H1 (cell line): ENCODE results near the gene SLCO2A1. TPM values are rescaled to one million over a fixed set of nuclear protein-coding genes. Genes with fewer than 3 reads are reported as not detected.

Experiments used
- CTCF ChIA-PET: fragments of 300-600 bp; sonication (Branson Sonifier 250); formaldehyde crosslinking; loops from one replicate; lab custom pipeline; 2021; ENCODE audit not compliant: partially characterized antibody; lab: Charles Lee
- POLR2A ChIA-PET: fragments of 300-600 bp; sonication (Branson Sonifier 250); formaldehyde crosslinking; loops from one replicate; lab custom pipeline; 2021; ENCODE audit warnings: inconsistent platforms; ENCODE audit not compliant: partially characterized antibody; lab: Charles Lee
- DNase-seq, 2 experiments: peaks; one replicate each; pipeline versions ENCODE4 v3.0.0 to v3.0.0-alpha.2; 2010 to 2022; ENCODE audit warnings: low spot score in 2 of 2, low read depth in 1 of 2, mixed read lengths in 1 of 2
- FAIRE-seq: peaks from 2 replicates; lab custom pipeline; 2011; peaks lifted over from hg19 to GRCh38; lab: Jason Lieb, UNC
- H2AFZ ChIP-seq: 2 replicates; pipeline ENCODE4 v1.8.1; 2012; ENCODE audit warnings: low read length, inconsistent platforms
- H2AK5ac ChIP-seq: 2 replicates; pipeline ENCODE4 v1.6.1; 2013; ENCODE audit warnings: low read depth, low read length
- H2BK120ac ChIP-seq: replicated peaks from 2 replicates; pipeline ENCODE3; 2013; ENCODE audit warnings: low read depth, low read length, inconsistent platforms
- H2BK12ac ChIP-seq: 2 replicates; pipeline ENCODE4 v1.6.1; 2013; ENCODE audit warnings: low read depth, low read length
- H2BK15ac ChIP-seq: 2 replicates; pipeline ENCODE4 v1.6.1; 2013; ENCODE audit warnings: low read length
- H2BK20ac ChIP-seq: 2 replicates; pipeline ENCODE4 v1.6.1; 2013; ENCODE audit warnings: low read length
- H2BK5ac ChIP-seq: 2 replicates; pipeline ENCODE4 v1.6.1; 2013; ENCODE audit warnings: low read depth, low read length
- H3K14ac ChIP-seq: 2 replicates; pipeline ENCODE4 v1.6.1; 2013; ENCODE audit warnings: inconsistent platforms; ENCODE audit not compliant: insufficient read length
- H3K18ac ChIP-seq: 2 replicates; pipeline ENCODE4 v1.6.1; 2013; ENCODE audit warnings: low read length; ENCODE audit errors: extremely low read depth
- H3K23ac ChIP-seq: 2 replicates; pipeline ENCODE4 v1.6.1; 2013; ENCODE audit warnings: inconsistent platforms; ENCODE audit not compliant: insufficient read length
- H3K23me2 ChIP-seq: 2 replicates; pipeline ENCODE4 v1.6.1; 2013; ENCODE audit warnings: low read depth, low read length
- H3K27ac ChIP-seq: 2 replicates; pipeline ENCODE4 v1.6.1; 2011; ENCODE audit warnings: low read depth, low read length, inconsistent platforms
- H3K27me3 ChIP-seq, 4 experiments: replicated peaks in 1 of 4; 1 replicate in 1 of 4; 2 replicates in 3 of 4; pipeline versions ENCODE4 v1.6.1 to v1.8.1; 2011 to 2013; ENCODE audit warnings: low read length in 3 of 4, mild to moderate bottlenecking in 3 of 4, inconsistent platforms in 2 of 4, mixed read lengths in 2 of 4, moderate library complexity in 1 of 4; ENCODE audit not compliant: control insufficient read depth in 3 of 4, insufficient read depth in 3 of 4; ENCODE audit errors: extremely low read depth in 1 of 4
- H3K36me3 ChIP-seq, 4 experiments: 2 replicates each; pipeline versions ENCODE4 v1.6.1 to v1.8.1; 2011 to 2013; ENCODE audit warnings: mild to moderate bottlenecking in 4 of 4, low read length in 3 of 4, moderate library complexity in 2 of 4, control low read depth in 1 of 4, inconsistent platforms in 1 of 4; ENCODE audit not compliant: insufficient read depth in 4 of 4, control insufficient read depth in 2 of 4
- H3K4ac ChIP-seq: replicated peaks from 2 replicates; pipeline ENCODE3; 2013; ENCODE audit warnings: low read length, low read depth, mixed read lengths, inconsistent platforms; ENCODE audit not compliant: insufficient read length
- H3K4me1 ChIP-seq, 4 experiments: replicated peaks in 1 of 4; 1 replicate in 1 of 4; 2 replicates in 3 of 4; pipeline versions ENCODE4 v1.6.1 to v1.8.1; 2011 to 2013; ENCODE audit warnings: low read length in 3 of 4, inconsistent platforms in 2 of 4, mixed read lengths in 1 of 4; ENCODE audit not compliant: insufficient read depth in 4 of 4, control insufficient read depth in 3 of 4
- H3K4me2 ChIP-seq, 2 experiments: 2 replicates each; pipeline versions ENCODE4 v1.6.1 to v1.8.1; 2011 to 2013; ENCODE audit warnings: low read depth in 2 of 2, low read length in 2 of 2, control low read depth in 1 of 2, inconsistent platforms in 1 of 2, mild to moderate bottlenecking in 1 of 2; ENCODE audit not compliant: insufficient read depth in 1 of 2
- H3K4me3 ChIP-seq, 4 experiments: fragments of 200-600, 300-600 bp in 1 of 4; sonication (generic), shearing (Covaris generic), sonication (Bioruptor Twin) in 1 of 4; 2 replicates each; pipeline versions ENCODE4 v1.5.1 to v1.8.1; 2011 to 2016; ENCODE audit warnings: low read length in 4 of 4, low read depth in 3 of 4, control low read depth in 2 of 4, inconsistent platforms in 2 of 4, mild to moderate bottlenecking in 2 of 4, mixed read lengths in 1 of 4, moderate library complexity in 1 of 4; ENCODE audit not compliant: insufficient read depth in 2 of 4; ENCODE audit errors: extremely low read depth in 1 of 4
- H3K56ac ChIP-seq: replicated peaks from 2 replicates; pipeline ENCODE3; 2013; ENCODE audit warnings: low read depth, mild to moderate bottlenecking, mixed read lengths, low read length, inconsistent platforms; ENCODE audit not compliant: insufficient read length
- H3K79me1 ChIP-seq: 2 replicates; pipeline ENCODE4 v1.6.1; 2013; ENCODE audit warnings: low read depth, low read length, control low read depth
- H3K79me2 ChIP-seq, 2 experiments: 2 replicates each; pipeline versions ENCODE4 v1.6.1 to v1.8.1; 2012 to 2013; ENCODE audit warnings: low read length in 2 of 2, mild to moderate bottlenecking in 2 of 2, inconsistent platforms in 1 of 2; ENCODE audit not compliant: insufficient read depth in 2 of 2, control insufficient read depth in 1 of 2
- H3K9ac ChIP-seq, 4 experiments: replicated peaks in 1 of 4; 1 replicate in 1 of 4; 2 replicates in 3 of 4; pipeline versions ENCODE4 v1.6.1 to v1.8.1; 2011 to 2013; ENCODE audit warnings: low read depth in 3 of 4, low read length in 3 of 4, control low read depth in 2 of 4, mild to moderate bottlenecking in 2 of 4, moderate library complexity in 2 of 4, inconsistent platforms in 1 of 4; ENCODE audit errors: extremely low read depth in 1 of 4
- H3K9me3 ChIP-seq, 2 experiments: 2 replicates each; pipeline versions ENCODE4 v1.6.1 to v1.8.1; 2012 to 2013; ENCODE audit warnings: mild to moderate bottlenecking in 2 of 2, moderate library complexity in 2 of 2, control low read depth in 1 of 2, inconsistent platforms in 1 of 2, low read depth in 1 of 2, low read length in 1 of 2, mixed read lengths in 1 of 2; ENCODE audit not compliant: insufficient read depth in 2 of 2
- H4K20me1 ChIP-seq, 2 experiments: replicated peaks in 1 of 2; 2 replicates each; pipeline versions ENCODE3 to v1.8.1; 2011 to 2013; ENCODE audit warnings: inconsistent platforms in 2 of 2, low read length in 2 of 2, mild to moderate bottlenecking in 1 of 2; ENCODE audit not compliant: insufficient read depth in 2 of 2, control insufficient read depth in 1 of 2
- H4K5ac ChIP-seq: 2 replicates; pipeline ENCODE4 v1.6.1; 2013; ENCODE audit warnings: low read length, low read depth, mixed read lengths, inconsistent platforms; ENCODE audit not compliant: insufficient read length
- H4K8ac ChIP-seq: 2 replicates; pipeline ENCODE4 v1.8.0; 2013; ENCODE audit warnings: mild to moderate bottlenecking, moderate library complexity, low read length, inconsistent platforms; ENCODE audit not compliant: insufficient read depth; ENCODE audit errors: extremely low read depth
- H4K91ac ChIP-seq: replicated peaks from 2 replicates; pipeline ENCODE3; 2013; ENCODE audit warnings: low read length, mixed read lengths, inconsistent platforms; ENCODE audit not compliant: insufficient read length
- CTBP2 ChIP-seq: IDR thresholded peaks from 2 replicates; pipeline ENCODE4 v1.7.0; 2011; ENCODE audit warnings: borderline replicate concordance, mild to moderate bottlenecking, moderate library complexity, mixed read lengths, low read length; ENCODE audit not compliant: insufficient read depth, insufficient read length
- NANOG ChIP-seq: IDR thresholded peaks from 2 replicates; pipeline ENCODE4 v1.6.1; 2011; ENCODE audit warnings: low read length, low read depth, mild to moderate bottlenecking, inconsistent platforms; ENCODE audit not compliant: insufficient read depth, poor library complexity, severe bottlenecking
- SRF ChIP-seq: IDR thresholded peaks from 2 replicates; pipeline ENCODE4 v1.6.1; 2011; ENCODE audit warnings: mild to moderate bottlenecking, low read depth, low read length, moderate library complexity
- WGBS, 2 experiments: shearing (Covaris generic) in 1 of 2; methylation state at CpG; one replicate each; pipeline versions ENCODE4 v1.1.6 to v1.1.7; 2013 to 2015; ENCODE audit warnings: low lambda C conversion rate in 2 of 2, mixed read lengths in 2 of 2, inconsistent platforms in 1 of 2, low coverage in 1 of 2, missing lambda C conversion rate in 1 of 2; ENCODE audit not compliant: insufficient replicate concordance in 2 of 2, insufficient coverage in 1 of 2, insufficient read length in 1 of 2; ENCODE audit errors: extremely low coverage in 1 of 2, missing lambda C conversion rate in 1 of 2; 5-methylcytosine and 5-hydroxymethylcytosine counted together
- polyA plus RNA-seq, 7 experiments: library from polyadenylated mRNA; depleted of rRNA in 3 of 7; stranded (reverse) in 5 of 7; unstranded in 2 of 7; fragments of >200 nt in 5 of 7; fragments of 200-250 nt in 2 of 7; gene quantifications; 1 replicate in 5 of 7; 2 replicates in 1 of 7; 4 replicates in 1 of 7; pipeline versions ENCODE4 v1.2.1 to v1.2.3, GENCODE V29; 2011 to 2013; ENCODE audit warnings: missing spikeins in 2 of 7, mixed read lengths in 2 of 7
- total RNA-seq: library from RNA; stranded (reverse); fragmentation: NEBNext Ultra II Directional; extraction: Animal tissue kit (Norgen Biotek cat#: 25700); gene quantifications from 2 replicates; pipeline ENCODE4 v1.2.1, GENCODE V29; 2021

Gene SLCO2A1
- total and polyA plus RNA-seq, 2 of the 8 experiments (the other 6 are each of a cell fraction or from before 2014, with no cell fraction given) = 1.1 to 2.3 TPM

- H3K18ac ChIP-seq = no peak overlapping the region
- H3K9ac ChIP-seq = no peak overlapping the region
- no peaks in the 10 kb centered on the region for H3K79me1 ChIP-seq
- H4K5ac ChIP-seq = no peak overlapping the region
- no peak overlapping the region for H2BK15ac ChIP-seq
- H3K9me3 ChIP-seq = no peaks in the 10 kb centered on the region
- no peaks in the 10 kb centered on the region; a peak in 1 of 8 replicates for H3K36me3 ChIP-seq
- H3K27ac ChIP-seq = no peak overlapping the region
- H3K4me3 ChIP-seq = no peak overlapping the region
- H2BK5ac ChIP-seq = no peak overlapping the region
- H3K56ac ChIP-seq = no peak overlapping the region
- H3K4me1 ChIP-seq = peaks cover 0 to 4% (median 4%) of the 10 kb centered on the region in 4 experiments; a peak in 5 of 7 replicates
- POLR2A ChIA-PET = no interaction called here
- no peak overlapping the region for H3K14ac ChIP-seq
- H3K79me2 ChIP-seq = no peaks in the 10 kb centered on the region
- no peak overlapping the region for H3K23ac ChIP-seq
- no peak for FAIRE-seq
- no peak overlapping the region for H4K91ac ChIP-seq
- no peak overlapping the region for H2BK20ac ChIP-seq
- WGBS, 2 experiments = 86% methylated on average over 6 of the region's 6 CpGs; no CpG with 5 or more reads in 1 of the 2 experiments
- no peak overlapping the region for H4K8ac ChIP-seq
- peaks cover 10% of the 10 kb centered on the region; the same call in 1 of the 2 replicates for H3K23me2 ChIP-seq
- no peak overlapping the region for H2AK5ac ChIP-seq
- peaks cover 8 to 16% (median 13%) of the 10 kb centered on the region in 4 experiments for H3K27me3 ChIP-seq
- H4K20me1 ChIP-seq = no peaks in the 10 kb centered on the region
- peak in 1 of 2 experiments; percentile 11 for DNase-seq
- H3K4ac ChIP-seq = no peak overlapping the region
- no peak overlapping the region for H3K4me2 ChIP-seq
- H2BK12ac ChIP-seq = no peak overlapping the region
- H2AFZ ChIP-seq = no peak overlapping the region
- CTCF ChIA-PET = interaction anchor here (1.0 to 1.7 kb wide), 3 partner anchors 76 to 102 kb away, joined by 3 to 4 read pairs (median 3); no protein-coding TSS in a partner anchor
- no peak overlapping the region for H2BK120ac ChIP-seq
- TF ChIP-seq SRF = no peak
- TF ChIP-seq NANOG = no peak
- TF ChIP-seq CTBP2 = no peak
Measured at GRCh38 chr3:134034005-134034785, 4.5 kb upstream of the SLCO2A1 start.
